Limb (tissue), 2 donors: ENCODE data around the gene TPRG1.

Experiments used
- DNase-seq, 2 donors: peaks; one replicate each; pipeline ENCODE4 v3.0.0-alpha.2; 2016; ENCODE audit errors: extremely low spot score in 2 of 2

The TPRG1 gene

GRCh38 chr3:189353318-189353965, 181.7 kb downstream of the TPRG1 start:
- no peak for DNase-seq

GRCh38 chr3:189353988-189354889, 182.5 kb downstream of the TPRG1 start:
- DNase-seq = no peak

GRCh38 chr3:189355115-189355480, 183.3 kb downstream of the TPRG1 start:
- no peak for DNase-seq

DNA sequence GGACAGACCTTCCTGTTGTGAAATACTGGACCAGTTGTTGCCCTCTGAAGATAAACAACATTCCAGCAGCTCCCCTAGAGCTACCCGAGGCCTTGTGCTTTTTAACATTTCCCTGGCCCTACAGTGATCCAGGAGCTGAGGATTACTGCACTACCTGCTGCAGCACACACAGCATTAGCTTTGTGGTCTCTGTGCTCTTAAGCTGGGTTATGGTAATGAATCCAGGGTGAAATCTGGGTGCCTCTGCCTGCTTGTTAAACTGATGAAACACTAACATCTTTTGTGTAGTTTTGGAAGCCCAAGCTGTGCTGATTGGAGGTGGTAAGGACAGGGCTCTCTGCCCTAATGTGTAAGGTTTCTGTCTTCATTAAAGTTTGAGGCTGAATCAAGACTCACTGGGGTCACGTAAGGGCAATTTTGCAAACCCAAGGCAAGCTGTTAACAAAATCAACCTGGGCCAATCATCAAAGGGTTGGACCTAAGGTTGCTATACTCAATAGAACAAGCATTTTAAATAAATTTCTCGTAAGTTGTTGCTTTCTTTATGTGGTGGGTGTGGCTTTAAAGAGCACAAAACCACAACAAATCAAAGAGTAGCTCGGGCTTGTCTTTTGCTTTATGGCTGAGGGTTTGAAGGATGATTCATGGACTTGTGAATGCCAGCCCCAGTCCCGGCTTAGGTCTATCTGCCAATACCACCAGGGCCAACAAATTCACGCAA, 183.9 kb downstream of the TPRG1 start:
- DNase-seq = no peak

GRCh38 chr3:189360291-189360690, 188.5 kb downstream of the TPRG1 start:
- DNase-seq = no peak

GRCh38 chr3:189361103-189361835, 189.5 kb downstream of the TPRG1 start:
- no peak for DNase-seq

GRCh38 chr3:189363590-189364255, 192.0 kb downstream of the TPRG1 start:
- DNase-seq = no peak

DNA sequence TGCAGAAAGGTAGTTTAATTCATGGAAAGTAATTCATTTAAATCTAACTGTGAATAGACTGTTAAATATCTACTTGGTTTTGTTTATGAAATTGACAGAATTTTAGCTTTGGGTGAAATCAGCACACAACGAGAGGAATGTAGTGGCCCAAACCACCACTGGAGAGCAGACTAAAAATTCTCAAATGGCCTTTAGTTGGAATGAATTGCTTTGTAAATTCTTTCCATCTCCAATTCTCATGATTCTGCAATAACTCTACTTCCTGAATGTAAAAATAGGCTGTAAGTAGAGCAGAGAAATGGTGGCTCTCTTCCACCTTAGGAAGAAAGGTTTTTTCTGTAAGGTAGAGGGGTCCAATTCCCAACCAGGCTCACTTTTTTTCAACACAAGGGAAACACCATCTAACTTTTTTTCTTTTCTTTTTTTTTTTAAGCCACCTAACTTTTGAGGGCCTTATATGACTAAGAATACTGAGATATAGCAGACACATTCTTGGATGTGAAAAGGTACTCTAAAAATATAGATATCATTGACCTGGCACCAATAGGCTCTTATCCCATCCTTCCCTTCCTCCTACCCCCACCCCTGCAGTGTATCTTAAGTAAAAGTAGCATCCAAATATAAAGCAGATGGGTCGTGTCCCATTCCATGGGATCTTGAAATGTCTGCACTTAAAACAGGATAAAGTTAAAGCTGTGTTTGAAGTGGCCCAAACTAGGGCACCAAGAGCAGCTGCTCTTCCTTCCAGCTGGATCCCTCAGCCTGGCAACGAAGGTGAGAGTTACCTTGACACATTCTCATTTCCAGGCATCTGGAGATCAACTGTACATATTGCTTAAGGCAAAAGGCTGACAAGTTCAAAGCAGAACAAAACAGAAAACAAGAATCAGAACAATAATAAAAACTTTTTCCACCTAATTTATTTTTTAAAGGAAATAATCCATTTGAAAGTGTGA, 194.1 kb downstream of the TPRG1 start:
- peak in 1 of 2 donors; percentile 43 for DNase-seq

- DNase-seq = no peak
Observed at GRCh38 chr3:189368384-189368783, 196.6 kb downstream of the TPRG1 start.

DNA sequence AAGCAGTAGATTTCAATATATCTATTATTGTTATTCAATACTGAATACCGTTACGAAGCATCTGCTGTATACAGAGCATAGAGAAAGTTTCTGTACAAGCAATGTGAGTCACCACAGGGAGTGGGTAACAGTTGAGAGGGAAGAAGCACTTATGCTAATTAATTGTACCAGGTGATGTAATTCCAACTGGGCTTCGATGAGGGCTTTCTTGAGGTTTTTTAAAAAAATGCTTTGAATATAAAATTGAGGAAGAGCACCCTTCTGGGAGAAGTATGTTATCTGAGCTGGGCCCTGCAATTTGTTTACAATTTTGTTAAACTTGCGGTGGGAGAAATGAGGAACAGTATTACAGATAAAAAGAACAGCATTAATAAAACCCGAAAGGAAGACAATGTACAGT, 197.9 kb downstream of the TPRG1 start:
- DNase-seq = no peak

DNA sequence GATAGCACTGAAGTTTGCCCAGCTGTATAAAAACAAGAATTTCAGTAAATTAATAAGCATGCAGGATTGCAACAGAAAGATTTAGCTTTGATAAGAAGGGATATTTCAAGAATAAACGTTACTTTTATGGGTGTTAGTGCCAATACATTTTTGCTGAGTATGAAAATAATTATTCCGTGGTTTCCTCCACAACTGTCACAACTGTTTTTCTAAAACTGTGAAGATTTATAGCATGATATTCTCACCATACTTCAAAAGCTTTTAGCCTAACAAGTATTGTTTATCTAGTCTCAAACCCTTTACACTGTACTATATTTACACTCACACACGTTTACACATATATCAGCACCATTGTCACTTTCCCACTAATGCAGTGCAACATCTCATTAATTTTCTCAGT, 200.5 kb downstream of the TPRG1 start:
- DNase-seq = no peak
